ENCODE measurements around the gene MB21D2.

MB21D2 gene

DNA sequence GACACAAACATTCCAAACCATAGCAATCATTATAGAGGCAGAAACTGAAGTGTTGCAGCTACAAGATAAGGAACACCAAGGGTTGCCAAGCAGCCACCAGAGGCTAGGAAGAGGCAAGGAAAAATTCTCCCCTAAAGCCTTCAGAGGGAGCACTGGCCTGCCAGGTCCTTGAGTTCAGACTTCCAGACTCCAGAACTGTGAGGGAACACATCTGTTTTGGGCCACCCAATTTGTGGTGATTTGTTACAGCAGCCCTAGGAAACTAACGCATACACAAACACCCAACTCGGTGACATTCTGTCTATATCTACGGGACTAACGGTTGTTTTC is 54.6 kb downstream of the MB21D2 start:
- TF ChIP-seq, protein P1, sequence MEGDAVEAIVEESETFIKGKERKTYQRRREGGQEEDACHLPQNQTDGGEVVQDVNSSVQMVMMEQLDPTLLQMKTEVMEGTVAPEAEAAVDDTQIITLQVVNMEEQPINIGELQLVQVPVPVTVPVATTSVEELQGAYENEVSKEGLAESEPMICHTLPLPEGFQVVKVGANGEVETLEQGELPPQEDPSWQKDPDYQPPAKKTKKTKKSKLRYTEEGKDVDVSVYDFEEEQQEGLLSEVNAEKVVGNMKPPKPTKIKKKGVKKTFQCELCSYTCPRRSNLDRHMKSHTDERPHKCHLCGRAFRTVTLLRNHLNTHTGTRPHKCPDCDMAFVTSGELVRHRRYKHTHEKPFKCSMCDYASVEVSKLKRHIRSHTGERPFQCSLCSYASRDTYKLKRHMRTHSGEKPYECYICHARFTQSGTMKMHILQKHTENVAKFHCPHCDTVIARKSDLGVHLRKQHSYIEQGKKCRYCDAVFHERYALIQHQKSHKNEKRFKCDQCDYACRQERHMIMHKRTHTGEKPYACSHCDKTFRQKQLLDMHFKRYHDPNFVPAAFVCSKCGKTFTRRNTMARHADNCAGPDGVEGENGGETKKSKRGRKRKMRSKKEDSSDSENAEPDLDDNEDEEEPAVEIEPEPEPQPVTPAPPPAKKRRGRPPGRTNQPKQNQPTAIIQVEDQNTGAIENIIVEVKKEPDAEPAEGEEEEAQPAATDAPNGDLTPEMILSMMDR (IDR thresholded peaks at IDR 0.05) = no peak

DNA sequence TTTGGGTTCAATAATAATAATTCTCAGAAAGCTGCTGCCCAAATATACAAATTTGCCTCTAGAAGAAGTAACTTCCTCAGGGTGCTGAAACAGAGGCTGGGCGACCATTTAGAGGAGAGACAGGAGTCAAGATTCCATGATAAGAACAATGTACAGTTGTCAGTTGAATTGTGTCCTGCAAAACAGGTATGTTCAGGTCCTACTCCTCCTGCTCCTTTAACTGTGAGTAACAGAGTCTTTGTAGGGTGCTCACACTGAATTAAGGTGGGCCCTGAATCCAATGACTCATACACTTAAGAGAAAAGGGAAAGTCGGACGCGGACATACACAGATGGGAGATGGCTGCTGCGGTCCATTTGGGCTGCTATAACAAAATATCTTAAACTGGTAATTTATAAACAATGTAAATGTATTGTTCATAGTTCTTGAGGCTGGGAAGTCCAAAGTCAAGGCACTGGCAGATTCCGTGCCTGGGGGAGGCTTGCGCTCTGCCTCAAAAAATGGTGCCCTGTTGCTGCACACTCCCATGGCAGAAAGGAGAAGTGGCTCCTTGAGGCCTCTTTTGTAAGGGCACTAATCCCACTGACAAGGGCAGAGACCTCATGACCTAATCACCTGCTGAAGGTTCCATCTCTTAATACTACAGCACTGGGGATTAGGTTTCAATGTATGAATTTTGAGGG is 55.1 kb downstream of the MB21D2 start:
- TF ChIP-seq, protein P1 (IDR thresholded peaks at IDR 0.05) = no peak

- TF ChIP-seq, protein P1 (IDR thresholded peaks at IDR 0.05) = no peak
These were observed 55.7 kb downstream of the MB21D2 start for GRCh38 chr3:192861972-192862371.

- TF ChIP-seq, protein P1 (IDR thresholded peaks at IDR 0.05) = no peak
These were observed 57.2 kb downstream of the MB21D2 start for GRCh38 chr3:192860454-192860853.

- TF ChIP-seq, protein P1 (IDR thresholded peaks at IDR 0.05) = no peak
These were observed 58.6 kb downstream of the MB21D2 start for GRCh38 chr3:192858849-192859585.

DNA sequence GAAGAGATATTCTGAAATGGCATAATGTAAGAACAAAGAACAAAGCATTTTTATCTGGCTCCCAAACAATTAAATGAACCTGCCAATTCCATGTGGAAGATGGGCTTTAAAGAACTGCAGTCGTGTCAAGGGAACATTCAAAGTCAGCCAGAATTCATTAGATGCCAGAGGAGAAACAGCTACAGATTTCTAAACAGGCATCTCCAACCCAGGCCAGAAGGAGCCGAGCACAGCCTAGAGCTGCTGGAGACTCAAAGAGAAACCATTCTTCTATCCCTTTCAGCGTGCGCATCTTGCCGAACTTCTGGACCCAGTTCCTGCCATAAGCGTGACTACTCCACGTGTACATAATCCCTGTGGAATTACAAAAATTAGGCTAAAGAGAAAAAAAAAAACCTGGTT is 60.4 kb downstream of the MB21D2 start:
- TF ChIP-seq, protein P1 (IDR thresholded peaks at IDR 0.05) = no peak

- TF ChIP-seq, protein P1 (IDR thresholded peaks at IDR 0.05) = no peak
These were observed 62.2 kb downstream of the MB21D2 start for GRCh38 chr3:192855434-192855833.
